Glutamatergic neuron (in vitro differentiated cells): ENCODE results near the gene ITPKB. TPM values are rescaled to one million over a fixed set of nuclear protein-coding genes. Genes with fewer than 3 reads are reported as not detected.

ENCODE experiments used
- DNase-seq: peaks from one replicate; pipeline ENCODE4 v3.0.0; 2022
- H3K27ac Mint-ChIP-seq: one replicate; pipeline ENCODE4 v1.8.0; 2020; ENCODE audit warnings: mild to moderate bottlenecking, mixed read lengths, inconsistent platforms; ENCODE audit not compliant: unreplicated experiment
- H3K27me3 Mint-ChIP-seq: one replicate; pipeline ENCODE4 v1.8.0; 2020; ENCODE audit warnings: mild to moderate bottlenecking, moderate library complexity, mixed read lengths, inconsistent platforms; ENCODE audit not compliant: unreplicated experiment
- H3K36me3 Mint-ChIP-seq: one replicate; pipeline ENCODE4 v1.8.0; 2020; ENCODE audit warnings: mild to moderate bottlenecking, mixed read lengths, inconsistent platforms; ENCODE audit not compliant: unreplicated experiment
- H3K4me1 Mint-ChIP-seq: one replicate; pipeline ENCODE4 v1.8.0; 2020; ENCODE audit warnings: mild to moderate bottlenecking, low read depth, mixed read lengths, inconsistent platforms; ENCODE audit not compliant: unreplicated experiment
- H3K4me3 Mint-ChIP-seq: one replicate; pipeline ENCODE4 v1.8.0; 2020; ENCODE audit warnings: mild to moderate bottlenecking, mixed read lengths, inconsistent platforms; ENCODE audit not compliant: unreplicated experiment
- H3K9me3 Mint-ChIP-seq: one replicate; pipeline ENCODE4 v1.8.0; 2020; ENCODE audit warnings: mild to moderate bottlenecking, moderate library complexity, mixed read lengths, inconsistent platforms; ENCODE audit not compliant: unreplicated experiment
- total RNA-seq: library from RNA; stranded (reverse); fragmentation: NEBNext Ultra II Directional; extraction: Animal tissue kit (Norgen Biotek cat#: 25700); gene quantifications from one replicate; pipeline ENCODE4 v1.2.1, GENCODE V29; 2021; ENCODE audit not compliant: unreplicated experiment
- TF ChIP-seq, protein P1 (sequence below): fragments of 200-600 bp; sonication (generic); IDR thresholded peaks from one replicate; pipeline ENCODE4 v1.5.0; 2021; ENCODE audit not compliant: partially characterized antibody, unreplicated experiment

The ITPKB gene
- total RNA-seq, 1 donor from 2014 or later, result 0.34 TPM

DNA sequence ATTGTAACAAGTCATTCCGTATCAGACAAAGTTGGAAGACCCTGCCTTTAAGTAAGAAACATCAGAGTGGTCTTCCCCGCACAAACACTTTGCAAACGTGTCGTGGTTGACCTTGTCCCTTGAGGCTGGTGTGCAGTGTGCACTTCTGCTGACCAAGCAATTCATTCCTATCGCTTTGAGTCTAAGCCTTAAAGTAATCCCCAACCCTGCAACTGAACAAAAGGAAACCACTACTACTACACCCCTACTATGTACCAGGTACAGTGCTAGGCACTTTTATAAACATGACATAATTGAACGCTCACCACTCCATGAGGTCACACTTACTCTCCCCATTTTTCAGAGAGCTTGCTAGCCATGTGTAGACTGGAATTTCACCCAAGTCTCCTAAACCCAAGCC lies 10.6 kb downstream of the ITPKB start:
- H3K36me3 Mint-ChIP-seq, result no peaks in the 10 kb centered on the region
- peaks cover 31% of the 10 kb centered on the region for H3K4me1 Mint-ChIP-seq
- TF ChIP-seq, protein P1, sequence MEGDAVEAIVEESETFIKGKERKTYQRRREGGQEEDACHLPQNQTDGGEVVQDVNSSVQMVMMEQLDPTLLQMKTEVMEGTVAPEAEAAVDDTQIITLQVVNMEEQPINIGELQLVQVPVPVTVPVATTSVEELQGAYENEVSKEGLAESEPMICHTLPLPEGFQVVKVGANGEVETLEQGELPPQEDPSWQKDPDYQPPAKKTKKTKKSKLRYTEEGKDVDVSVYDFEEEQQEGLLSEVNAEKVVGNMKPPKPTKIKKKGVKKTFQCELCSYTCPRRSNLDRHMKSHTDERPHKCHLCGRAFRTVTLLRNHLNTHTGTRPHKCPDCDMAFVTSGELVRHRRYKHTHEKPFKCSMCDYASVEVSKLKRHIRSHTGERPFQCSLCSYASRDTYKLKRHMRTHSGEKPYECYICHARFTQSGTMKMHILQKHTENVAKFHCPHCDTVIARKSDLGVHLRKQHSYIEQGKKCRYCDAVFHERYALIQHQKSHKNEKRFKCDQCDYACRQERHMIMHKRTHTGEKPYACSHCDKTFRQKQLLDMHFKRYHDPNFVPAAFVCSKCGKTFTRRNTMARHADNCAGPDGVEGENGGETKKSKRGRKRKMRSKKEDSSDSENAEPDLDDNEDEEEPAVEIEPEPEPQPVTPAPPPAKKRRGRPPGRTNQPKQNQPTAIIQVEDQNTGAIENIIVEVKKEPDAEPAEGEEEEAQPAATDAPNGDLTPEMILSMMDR, result no peak
- H3K27ac Mint-ChIP-seq, result no peak overlapping the region
- DNase-seq, result no peak
- peaks cover 4% of the 10 kb centered on the region for H3K9me3 Mint-ChIP-seq
- H3K27me3 Mint-ChIP-seq, result peaks cover 3% of the 10 kb centered on the region
- H3K4me3 Mint-ChIP-seq, result no peak overlapping the region

DNA sequence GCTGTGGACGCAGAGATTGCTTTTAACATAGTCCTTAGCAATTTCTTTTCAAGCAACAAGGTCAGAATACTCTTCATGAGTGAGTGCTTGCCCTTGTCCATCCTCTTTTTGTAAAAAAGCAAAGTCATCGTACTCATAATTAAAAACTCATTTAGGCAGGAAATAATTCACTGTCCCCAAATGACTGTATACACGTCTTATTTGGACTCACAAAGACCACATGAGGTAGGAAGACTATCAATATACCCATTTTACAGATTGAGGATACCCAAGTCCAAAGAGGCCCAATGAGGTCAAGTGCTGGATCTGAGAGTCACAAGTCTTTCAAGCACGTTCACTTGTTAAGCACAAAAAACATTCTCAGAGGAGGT lies 13.2 kb downstream of the ITPKB start:
- TF ChIP-seq, protein P1, result no peak
- Mint-ChIP-seq H3K36me3 (no peaks in the 10 kb centered on the region), H3K4me3 (no peak overlapping the region), H3K27ac (no peak overlapping the region), H3K9me3 (peaks cover 13% of the 10 kb centered on the region), H3K27me3 (peaks cover 3% of the 10 kb centered on the region), H3K4me1 (peaks cover 44% of the 10 kb centered on the region)
- no peak for DNase-seq

DNA sequence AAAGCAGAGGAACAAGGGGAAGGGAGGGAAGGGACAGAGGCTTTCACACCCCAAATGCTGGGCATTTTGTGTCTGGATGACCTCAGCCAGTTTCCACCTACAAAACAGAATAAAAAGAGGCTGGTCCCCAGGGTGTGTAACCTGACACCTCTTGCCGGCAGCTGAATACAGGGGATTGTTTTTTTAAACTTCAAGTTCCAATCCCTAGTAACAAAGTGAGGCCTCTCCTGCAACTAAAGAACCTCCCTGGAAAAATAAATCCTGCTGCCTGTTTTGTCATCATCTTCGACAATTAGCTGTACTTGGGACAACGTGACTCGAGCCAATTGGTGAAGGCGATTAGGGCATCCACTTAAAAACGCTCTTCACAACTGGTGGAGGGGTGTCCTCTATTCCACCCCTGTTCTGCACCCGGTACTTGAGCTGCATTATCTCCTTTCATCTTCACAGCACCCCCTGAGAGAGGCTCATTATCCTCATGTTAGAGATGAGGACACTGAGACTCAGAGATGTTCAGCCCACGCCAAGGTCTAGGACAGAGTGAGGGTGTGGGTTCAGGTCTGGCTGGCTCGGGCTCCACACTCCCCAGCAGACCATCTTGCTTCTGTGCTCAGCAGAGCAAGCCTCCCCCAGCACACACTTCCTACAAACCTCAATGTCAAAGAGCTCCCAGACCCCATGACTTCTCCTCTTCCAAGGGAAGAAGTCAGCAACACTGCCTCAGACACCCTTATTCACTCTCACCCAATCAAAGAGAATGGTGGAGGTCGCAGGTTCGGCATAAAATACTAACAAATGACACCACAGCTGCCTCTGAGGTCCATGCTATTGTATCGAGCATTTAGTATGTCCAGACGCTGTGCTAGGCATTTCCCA lies 15.2 kb downstream of the ITPKB start:
- DNase-seq, result peak; percentile 78
- Mint-ChIP-seq H3K27me3 (peaks cover 3% of the 10 kb centered on the region), H3K9me3 (peaks cover 16% of the 10 kb centered on the region), H3K4me1 (peaks cover 54% of the 10 kb centered on the region), H3K4me3 (peak overlapping the region; percentile 62), H3K36me3 (no peaks in the 10 kb centered on the region), H3K27ac (peak overlapping the region; percentile 95)
- TF ChIP-seq, protein P1, result no peak

DNA sequence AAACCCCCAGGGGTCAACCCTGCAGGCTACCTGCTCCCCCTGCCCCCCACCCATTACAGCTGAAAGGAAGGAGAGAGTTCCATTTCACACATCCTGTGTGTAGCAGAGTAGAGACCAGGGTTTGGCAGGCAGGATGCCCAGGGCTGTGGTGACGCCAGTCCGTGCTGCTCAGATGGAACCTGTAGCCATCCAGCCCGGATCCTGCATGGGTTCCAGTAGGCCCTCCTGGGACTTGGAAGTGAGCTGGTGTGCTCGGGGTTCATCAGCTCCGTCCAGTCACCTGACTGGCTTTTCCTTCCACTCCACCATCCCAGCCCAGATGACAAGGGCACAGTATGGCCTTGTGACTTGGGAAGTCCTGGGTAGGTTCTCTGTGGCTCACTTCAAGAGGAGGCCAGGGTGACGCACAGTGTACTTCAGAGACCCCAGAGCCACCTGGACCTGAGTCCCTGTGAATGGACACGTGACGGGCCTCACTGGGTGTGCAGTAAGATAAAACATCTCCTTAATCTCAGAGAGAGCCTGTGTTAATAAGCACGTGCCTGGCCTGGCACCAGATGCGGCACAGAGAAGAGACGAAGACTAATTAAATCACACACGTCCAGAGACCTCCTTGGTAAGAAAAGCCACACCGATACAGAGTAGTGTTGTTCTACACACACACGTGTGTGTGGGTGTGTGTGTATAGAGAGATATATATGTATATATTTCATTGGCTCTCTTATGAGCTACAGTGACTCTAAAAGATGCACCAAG lies 16.0 kb downstream of the ITPKB start:
- Mint-ChIP-seq H3K4me1 (peaks cover 48% of the 10 kb centered on the region), H3K27ac (peak overlapping the region; percentile 95), H3K36me3 (no peaks in the 10 kb centered on the region), H3K9me3 (peaks cover 16% of the 10 kb centered on the region), H3K27me3 (peaks cover 3% of the 10 kb centered on the region), H3K4me3 (peak overlapping the region; percentile 62)
- peak; percentile 28 for DNase-seq
- TF ChIP-seq, protein P1, result no peak
